Measurements from ENCODE around the gene IFI6. TPM values are rescaled to one million over a fixed set of nuclear protein-coding genes. Genes with fewer than 3 reads are reported as not detected.

Gene IFI6
- total and polyA plus RNA-seq, 11 donors = 18.3 to 140 (median 61.9) TPM

DNA sequence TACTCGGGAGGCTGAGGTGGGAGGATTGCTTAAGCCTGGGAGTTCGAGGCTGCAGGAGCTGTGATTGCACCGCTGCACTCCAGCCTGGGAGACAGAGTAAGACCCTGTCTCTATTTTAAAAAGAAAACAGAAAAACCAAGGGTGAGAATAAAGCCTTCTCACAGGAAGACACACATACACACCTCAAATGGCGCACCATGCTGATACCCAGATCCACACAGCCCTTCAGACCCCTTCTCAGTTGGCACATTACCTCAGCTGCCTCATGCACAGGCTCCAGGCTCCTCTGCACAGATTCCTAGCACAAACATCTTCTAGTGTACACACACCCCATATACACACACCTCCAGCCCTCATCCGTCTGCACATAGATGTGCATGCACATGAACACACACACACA lies 44.9 kb downstream of the IFI6 start:
- DNase-seq (peak in 1 of 5 donors; percentile 18), ATAC-seq (no peak)
- H3K27me3 ChIP-seq = no peaks in the 10 kb centered on the region
- WGBS, 4 donors = 93 to 97% (median 95%) methylated on average over 5 of the region's 5 CpGs
- H3K4me3 ChIP-seq = no peak overlapping the region
- H3K9me3 ChIP-seq = no peaks in the 10 kb centered on the region
- H3K27ac ChIP-seq = peak overlapping the region in 1 of 12 donors; percentile 84
- peaks cover 0 to 6% (median 0%) of the 10 kb centered on the region in 9 donors for H3K36me3 ChIP-seq
- intact Hi-C loops (cut with DNase I) = no loop called here
- H3K4me1 ChIP-seq = peaks cover 13 to 93% (median 32%) of the 10 kb centered on the region in 12 donors
- TF ChIP-seq, protein P1, sequence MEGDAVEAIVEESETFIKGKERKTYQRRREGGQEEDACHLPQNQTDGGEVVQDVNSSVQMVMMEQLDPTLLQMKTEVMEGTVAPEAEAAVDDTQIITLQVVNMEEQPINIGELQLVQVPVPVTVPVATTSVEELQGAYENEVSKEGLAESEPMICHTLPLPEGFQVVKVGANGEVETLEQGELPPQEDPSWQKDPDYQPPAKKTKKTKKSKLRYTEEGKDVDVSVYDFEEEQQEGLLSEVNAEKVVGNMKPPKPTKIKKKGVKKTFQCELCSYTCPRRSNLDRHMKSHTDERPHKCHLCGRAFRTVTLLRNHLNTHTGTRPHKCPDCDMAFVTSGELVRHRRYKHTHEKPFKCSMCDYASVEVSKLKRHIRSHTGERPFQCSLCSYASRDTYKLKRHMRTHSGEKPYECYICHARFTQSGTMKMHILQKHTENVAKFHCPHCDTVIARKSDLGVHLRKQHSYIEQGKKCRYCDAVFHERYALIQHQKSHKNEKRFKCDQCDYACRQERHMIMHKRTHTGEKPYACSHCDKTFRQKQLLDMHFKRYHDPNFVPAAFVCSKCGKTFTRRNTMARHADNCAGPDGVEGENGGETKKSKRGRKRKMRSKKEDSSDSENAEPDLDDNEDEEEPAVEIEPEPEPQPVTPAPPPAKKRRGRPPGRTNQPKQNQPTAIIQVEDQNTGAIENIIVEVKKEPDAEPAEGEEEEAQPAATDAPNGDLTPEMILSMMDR (IDR thresholded peaks at IDR 0.05) = no peak
- TF ChIP-seq POLR2A (IDR thresholded peaks at IDR 0.05) = no peak

DNA sequence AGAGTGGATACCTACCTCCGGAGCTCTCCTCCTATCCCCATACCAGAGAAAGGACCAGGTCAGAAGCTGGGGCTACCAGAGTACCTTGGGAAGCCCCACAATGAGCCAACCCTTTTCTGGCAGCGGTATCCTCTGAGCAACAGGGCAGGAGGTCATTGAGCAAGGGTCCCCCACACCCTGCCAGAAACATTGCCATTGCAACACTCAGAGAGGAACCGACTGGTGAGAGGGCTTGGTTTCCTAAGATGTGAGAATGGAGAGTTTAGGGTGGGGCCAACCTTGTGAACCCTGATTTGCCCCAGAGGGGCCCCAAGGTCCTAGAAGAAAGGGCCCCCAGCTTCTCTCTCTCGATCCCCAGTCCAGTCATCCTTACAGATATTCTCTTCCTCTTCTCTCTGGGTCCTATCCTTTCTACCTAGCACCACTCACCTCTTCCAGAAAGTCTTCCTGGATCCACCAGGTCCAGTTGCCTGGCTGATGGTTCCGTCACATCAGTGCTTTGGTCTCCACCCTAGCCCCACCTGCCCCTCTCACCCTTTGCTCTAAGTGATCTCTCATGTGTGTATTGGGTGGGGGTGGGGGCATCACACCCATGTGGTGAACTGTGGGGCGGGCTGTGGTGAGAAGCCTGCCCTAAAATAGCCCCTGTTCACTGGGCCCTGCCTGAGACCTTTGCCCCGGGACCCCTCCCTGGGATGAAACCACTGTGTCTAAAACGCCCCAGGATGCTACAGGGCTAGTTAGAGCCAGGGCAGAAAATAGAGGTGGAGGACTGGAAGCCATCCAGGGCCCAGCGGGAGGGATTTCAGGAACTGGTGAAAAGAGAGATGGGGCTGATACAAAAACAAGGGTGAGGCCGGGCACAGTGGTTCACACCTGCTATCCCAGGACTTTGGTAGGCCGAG lies 45.7 kb downstream of the IFI6 start:
- TF ChIP-seq POLR2A (IDR thresholded peaks at IDR 0.05) = no peak
- TF ChIP-seq, protein P1 (IDR thresholded peaks at IDR 0.05) = no peak
- Histone ChIP-seq H3K27ac (peak overlapping the region in 2 of 12 donors; percentile 34 to 84), H3K36me3 (peaks cover 0 to 6% (median 0%) of the 10 kb centered on the region in 9 donors), H3K9me3 (no peaks in the 10 kb centered on the region), H3K4me1 (peaks cover 10 to 93% (median 26%) of the 10 kb centered on the region in 12 donors), H3K27me3 (no peaks in the 10 kb centered on the region), H3K4me3 (peak overlapping the region in 1 of 12 donors; percentile 44)
- peak in 1 of 5 donors; percentile 33 for DNase-seq
- ATAC-seq = peak in 2 of 4 donors; percentile 40 to 48
- intact Hi-C loops (cut with DNase I) = no loop called here
- 85 to 89% (median 87%) methylated on average over 11 of the region's 11 CpGs for WGBS, 4 donors

DNA sequence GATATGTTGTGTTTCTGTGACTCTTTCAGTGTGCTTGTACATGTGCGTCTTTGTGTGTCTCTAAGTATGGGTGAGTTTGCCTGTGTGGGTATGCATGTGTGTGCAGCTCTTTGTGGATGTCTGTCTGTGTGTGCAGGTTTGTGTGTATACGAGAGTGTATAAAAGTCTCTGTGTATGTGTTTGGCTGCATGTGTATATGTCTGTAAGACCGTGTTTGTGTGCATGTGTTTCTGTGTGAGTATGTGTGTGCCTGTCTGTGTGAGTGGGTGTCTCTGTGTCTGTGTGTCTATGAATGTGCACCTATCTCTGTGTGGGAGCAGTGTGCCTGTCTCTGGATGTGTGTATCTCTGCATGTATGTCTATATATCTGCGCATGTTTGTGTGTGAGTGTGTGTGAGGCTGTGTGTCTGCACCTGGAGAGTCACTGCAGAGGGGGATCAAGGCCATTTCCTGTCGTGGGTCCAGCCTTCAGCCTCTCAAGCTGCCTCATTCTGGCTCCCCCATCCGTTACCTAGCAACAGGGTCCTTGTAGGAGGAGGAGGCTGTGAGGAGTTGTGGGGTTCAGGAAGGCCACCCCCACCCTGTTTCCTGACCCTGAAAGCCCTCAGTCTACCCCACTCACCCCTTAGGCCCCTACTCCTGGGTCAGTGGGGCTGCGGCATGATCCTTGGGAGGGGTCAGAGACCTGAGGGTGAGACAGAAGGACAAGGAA lies 47.4 kb downstream of the IFI6 start:
- peaks cover 0 to 6% (median 0%) of the 10 kb centered on the region in 9 donors for H3K36me3 ChIP-seq
- H3K9me3 ChIP-seq = no peaks in the 10 kb centered on the region
- peaks cover 4 to 89% (median 15%) of the 10 kb centered on the region in 12 donors for H3K4me1 ChIP-seq
- no peak for DNase-seq
- peak overlapping the region in 1 of 12 donors; percentile 44 for H3K4me3 ChIP-seq
- ATAC-seq = no peak
- TF ChIP-seq POLR2A (IDR thresholded peaks at IDR 0.05) = no peak
- TF ChIP-seq, protein P1 (IDR thresholded peaks at IDR 0.05) = no peak
- H3K27ac ChIP-seq = peak overlapping the region in 1 of 12 donors; percentile 84
- no peaks in the 10 kb centered on the region for H3K27me3 ChIP-seq
- WGBS, 4 donors = 70 to 73% (median 71%) methylated on average over 7 of the region's 7 CpGs
- intact Hi-C loops (cut with DNase I) = no loop called here
